Activated CD8-positive, alpha-beta memory T cell treated with anti-CD3 and anti-CD28 coated beads, Interleukin-2, amount 50 U/mL, for 24 hours (primary cell): ENCODE measurements around the gene RASGEF1C.
A peak's percentile ranks its signal among the peaks of the same experiment; 100 is the strongest.
"Not testable (repeated sequence)": the region's sequence is repeated elsewhere in the genome, so short reads cannot be mapped to it uniquely, and the experiment has no call there.

Experiments
- DNase-seq: peaks from one replicate; pipeline ENCODE4 v3.0.0-alpha.2; 2020; ENCODE audit errors: extremely low read depth

The RASGEF1C gene

GRCh38 chr5:180100621-180101450 lies 108.2 kb downstream of the RASGEF1C start:
- no peak for DNase-seq

GRCh38 chr5:180099733-180100611 lies 109.0 kb downstream of the RASGEF1C start:
- no peak for DNase-seq

GRCh38 chr5:180098991-180099732 lies 109.8 kb downstream of the RASGEF1C start:
- no peak for DNase-seq

GRCh38 chr5:180098526-180098925 lies 110.5 kb downstream of the RASGEF1C start:
- DNase-seq, result no peak

- DNase-seq, result no peak
These were observed 111.1 kb downstream of the RASGEF1C start for GRCh38 chr5:180097926-180098325.

- no peak for DNase-seq
These were observed 111.7 kb downstream of the RASGEF1C start for GRCh38 chr5:180097163-180097894.

GRCh38 chr5:180096616-180097015 lies 112.4 kb downstream of the RASGEF1C start:
- no peak for DNase-seq

GRCh38 chr5:180095545-180095944 lies 113.5 kb downstream of the RASGEF1C start:
- DNase-seq, result no peak

- no peak for DNase-seq
These were observed 115.2 kb downstream of the RASGEF1C start for GRCh38 chr5:180093651-180094382.

GRCh38 chr5:180093241-180093640 lies 115.8 kb downstream of the RASGEF1C start:
- DNase-seq, result no peak

- DNase-seq, result no peak
These were observed 118.1 kb downstream of the RASGEF1C start for GRCh38 chr5:180090769-180091546.

GRCh38 chr5:180090098-180090768 lies 118.8 kb downstream of the RASGEF1C start:
- DNase-seq, result peak; percentile 34

- DNase-seq, result not testable (repeated sequence)
These were observed 119.4 kb downstream of the RASGEF1C start for GRCh38 chr5:180089628-180090027.

- DNase-seq, result no peak
These were observed 120.5 kb downstream of the RASGEF1C start for GRCh38 chr5:180088561-180088960.

- no peak for DNase-seq
These were observed 122.1 kb downstream of the RASGEF1C start for GRCh38 chr5:180086816-180087399.

GRCh38 chr5:180085837-180086236 lies 123.2 kb downstream of the RASGEF1C start:
- DNase-seq, result no peak

- no peak for DNase-seq
These were observed 124.1 kb downstream of the RASGEF1C start for GRCh38 chr5:180084638-180085561.
